PC-9 (cell line): Measurements from ENCODE around the gene CCDC91. TPM values are rescaled to one million over a fixed set of nuclear protein-coding genes. Genes with fewer than 3 reads are reported as not detected.

Experiments
- BruUV-seq: library from RNA; stranded (reverse); fragments of 400-500 nt; replicated peaks from 2 replicates; lab custom pipeline; 2021; lab: Mats Ljungman, UMichigan
- CTCF ChIA-PET: fragments of 300-600 bp; sonication (Branson Sonifier 250); formaldehyde crosslinking; loops from one replicate; lab custom pipeline; 2022; ENCODE audit warnings: antibody characterized with exemption; lab: Charles Lee
- POLR2A ChIA-PET: fragments of 300-600 bp; sonication (Branson Sonifier 250); formaldehyde crosslinking; loops from one replicate; lab custom pipeline; 2022; ENCODE audit warnings: antibody characterized with exemption; ENCODE audit not compliant: unreplicated experiment; lab: Charles Lee
- DNase-seq, 2 experiments: peaks; one replicate each; pipeline versions ENCODE4 v3.0.0 to v3.0.0-alpha.2; 2015 to 2022; ENCODE audit warnings: mixed read lengths in 1 of 2
- H2AFZ ChIP-seq: fragments of 200-600 bp; sonication (generic); 2 replicates; pipeline ENCODE4 v1.8.1; 2017; ENCODE audit warnings: antibody characterized with exemption
- H3F3A ChIP-seq: fragments of 200-600 bp; sonication (generic); 2 replicates; pipeline ENCODE4 v1.8.1; 2017; ENCODE audit warnings: antibody characterized with exemption, mild to moderate bottlenecking, low read depth; ENCODE audit not compliant: insufficient read depth
- H3K27ac ChIP-seq: fragments of 200-600 bp; sonication (generic); 2 replicates; pipeline ENCODE4 v1.6.1; 2016; ENCODE audit warnings: mixed run types
- H3K27me3 ChIP-seq: fragments of 200-600 bp; sonication (generic); 2 replicates; pipeline ENCODE4 v1.6.1; 2016; ENCODE audit warnings: low read depth, mixed run types; ENCODE audit not compliant: insufficient read depth
- H3K36me3 ChIP-seq: fragments of 200-600 bp; sonication (generic); 2 replicates; pipeline ENCODE4 v1.6.1; 2016; ENCODE audit warnings: low read depth, mixed run types
- H3K4me1 ChIP-seq: fragments of 200-600 bp; sonication (generic); replicated peaks from 2 replicates; pipeline ENCODE4 v1.6.1; 2016; ENCODE audit warnings: mixed run types; ENCODE audit not compliant: insufficient read depth
- H3K4me2 ChIP-seq: fragments of 200-600 bp; sonication (generic); 2 replicates; pipeline ENCODE4 v1.6.1; 2017; ENCODE audit warnings: mixed run types
- H3K4me3 ChIP-seq: fragments of 200-600 bp; sonication (generic); 2 replicates; pipeline ENCODE4 v1.6.1; 2016; ENCODE audit warnings: mixed run types
- H3K79me2 ChIP-seq: fragments of 200-600 bp; sonication (generic); 2 replicates; pipeline ENCODE4 v1.6.1; 2017; ENCODE audit warnings: low read depth, mixed run types
- H3K9me2 ChIP-seq: fragments of 200-600 bp; sonication (generic); 2 replicates; pipeline ENCODE4 v1.8.1; 2017; ENCODE audit warnings: mild to moderate bottlenecking; ENCODE audit not compliant: insufficient read depth
- H3K9me3 ChIP-seq: fragments of 200-600 bp; sonication (generic); 2 replicates; pipeline ENCODE4 v1.8.1; 2016; ENCODE audit warnings: low read depth; ENCODE audit not compliant: insufficient read depth
- H4K20me1 ChIP-seq: fragments of 200-600 bp; sonication (generic); 2 replicates; pipeline ENCODE4 v1.8.1; 2017; ENCODE audit not compliant: insufficient read depth
- CTCF ChIP-seq: fragments of 200-600 bp; sonication (generic); conservative IDR thresholded peaks from 2 replicates; pipeline ENCODE4 v1.6.1; 2017; ENCODE audit warnings: mixed run types, antibody characterized with exemption, mild to moderate bottlenecking, moderate library complexity
- EZH2 ChIP-seq: fragments of 200-600 bp; sonication (generic); IDR thresholded peaks from 2 replicates; pipeline ENCODE4 v1.8.0; 2017; ENCODE audit warnings: antibody characterized with exemption, low read depth
- intact Hi-C: fragments of 100-400 bp; cut with micrococcal nuclease; formaldehyde crosslinking; loops from one replicate; pipeline ENCODE4 v1.10.0; 2022; ENCODE audit not compliant: unreplicated experiment
- total RNA-seq: library from RNA; stranded (reverse); gene quantifications from 2 replicates; pipeline ENCODE4 v1.2.3, GENCODE V29; 2021

Gene CCDC91
- total RNA-seq, 1 experiment from 2014 or later: 38.9 TPM

GRCh38 chr12:28453686-28454085 lies 263.4 kb downstream of the CCDC91 start:
- Histone ChIP-seq H3K9me2 (no peaks in the 10 kb centered on the region), H3K4me1 (no peaks in the 10 kb centered on the region), H3K4me2 (no peak overlapping the region), H2AFZ (no peak overlapping the region), H3F3A (no peaks in the 10 kb centered on the region), H3K27ac (no peak overlapping the region), H3K9me3 (no peaks in the 10 kb centered on the region), H3K27me3 (no peaks in the 10 kb centered on the region), H3K36me3 (0 out of 2 replicates have a peak, but pooled peaks cover 4% of the 10 kb centered on the region), H3K4me3 (no peak overlapping the region), H3K79me2 (no peaks in the 10 kb centered on the region), H4K20me1 (no peaks in the 10 kb centered on the region)
- TF ChIP-seq EZH2 (no peak), CTCF (no peak)
- DNase-seq: no peak
- intact Hi-C loops: no loop called here
- BruUV-seq: no TSS peak
- CTCF ChIA-PET: no interaction called here
- POLR2A ChIA-PET: no interaction called here

GRCh38 chr12:28456934-28457710 lies 266.9 kb downstream of the CCDC91 start:
- 0 out of 2 replicates have a peak, but pooled peaks cover 4% of the 10 kb centered on the region for H3K36me3 ChIP-seq
- H3K27me3 ChIP-seq: no peaks in the 10 kb centered on the region
- BruUV-seq: no TSS peak
- no peaks in the 10 kb centered on the region for H3K9me3 ChIP-seq
- DNase-seq: no peak
- no peaks in the 10 kb centered on the region for H3K9me2 ChIP-seq
- H3K27ac ChIP-seq: no peak overlapping the region
- TF ChIP-seq EZH2 (no peak), CTCF (no peak)
- no peaks in the 10 kb centered on the region for H4K20me1 ChIP-seq
- H3K4me1 ChIP-seq: no peaks in the 10 kb centered on the region
- H2AFZ ChIP-seq: no peak overlapping the region
- intact Hi-C loops: no loop called here
- no peak overlapping the region for H3K4me3 ChIP-seq
- H3K79me2 ChIP-seq: no peaks in the 10 kb centered on the region
- ChIA-PET CTCF (no interaction called here), POLR2A (no interaction called here)
- no peak overlapping the region for H3K4me2 ChIP-seq
- H3F3A ChIP-seq: no peaks in the 10 kb centered on the region

GRCh38 chr12:28457785-28458184 lies 267.5 kb downstream of the CCDC91 start:
- Histone ChIP-seq H3K4me2 (no peak overlapping the region), H3K9me2 (no peaks in the 10 kb centered on the region), H3K4me1 (no peaks in the 10 kb centered on the region), H3K27me3 (no peaks in the 10 kb centered on the region), H3K36me3 (0 out of 2 replicates have a peak, but pooled peaks cover 4% of the 10 kb centered on the region), H3K27ac (no peak overlapping the region), H3F3A (no peaks in the 10 kb centered on the region), H3K9me3 (no peaks in the 10 kb centered on the region), H2AFZ (no peak overlapping the region), H4K20me1 (no peaks in the 10 kb centered on the region), H3K4me3 (no peak overlapping the region), H3K79me2 (no peaks in the 10 kb centered on the region)
- POLR2A ChIA-PET: interaction anchor here (0.6 kb wide), 1 partner anchor 66 kb away, joined by 5 read pairs; no protein-coding TSS in a partner anchor
- no TSS peak for BruUV-seq
- DNase-seq: no peak
- TF ChIP-seq EZH2 (no peak), CTCF (no peak)
- intact Hi-C loops: no loop called here
- CTCF ChIA-PET: no interaction called here
